Esophagus muscularis mucosa (tissue), 4 donors: ENCODE data around the gene CTNNA3. TPM values are rescaled to one million over a fixed set of nuclear protein-coding genes. Genes with fewer than 3 reads are reported as not detected.

Experiments used
- DNase-seq: peaks from one replicate; pipeline ENCODE4 v3.0.0-alpha.2; 2017; ENCODE audit errors: extremely low spot score
- H3K27ac ChIP-seq, 4 donors: fragments of 200-600 bp; sonication (generic); replicated peaks in 1 of 4; 1 replicate in 3 of 4; 2 replicates in 1 of 4; pipeline ENCODE4 v1.5.1; 2016 to 2019; ENCODE audit warnings: mild to moderate bottlenecking in 1 of 4
- H3K27me3 ChIP-seq, 4 donors: fragments of 200-600 bp; sonication (generic); one replicate each; pipeline versions ENCODE4 v1.5.1 to v1.6.0; 2016 to 2019
- H3K36me3 ChIP-seq, 4 donors: fragments of 200-600 bp; sonication (generic); one replicate each; pipeline ENCODE4 v1.5.1; 2016 to 2019
- H3K4me1 ChIP-seq, 4 donors: fragments of 200-600 bp; sonication (generic); one replicate each; pipeline ENCODE4 v1.5.1; 2016 to 2019
- H3K4me3 ChIP-seq, 4 donors: fragments of 200-600 bp; sonication (generic); 1 replicate in 2 of 4; 2 replicates in 2 of 4; pipeline ENCODE4 v1.5.1; 2016 to 2019; ENCODE audit warnings: mild to moderate bottlenecking in 4 of 4, moderate library complexity in 1 of 4
- H3K9me3 ChIP-seq, 4 donors: fragments of 200-600 bp; sonication (generic); 1 replicate in 3 of 4; 2 replicates in 1 of 4; pipeline ENCODE4 v1.5.1; 2016 to 2019
- EP300 ChIP-seq: sonication (generic); formaldehyde crosslinking; IDR thresholded peaks from one replicate; pipeline ENCODE4 v1.6.1; 2017; ENCODE audit warnings: antibody characterized with exemption
- POLR2A ChIP-seq: fragments of 450-650 bp; IDR thresholded peaks from one replicate; pipeline ENCODE4 v1.6.1; 2017; ENCODE audit warnings: antibody characterized with exemption, moderate library complexity, mild to moderate bottlenecking, low read depth
- POLR2AphosphoS5 ChIP-seq, 2 donors: sonication (generic); formaldehyde crosslinking; IDR thresholded peaks; one replicate each; pipeline ENCODE4 v1.6.1; 2017; ENCODE audit warnings: antibody characterized with exemption in 2 of 2
- WGBS: methylation state at CpG from one replicate; pipeline ENCODE4 v1.1.5; 2018; 5-methylcytosine and 5-hydroxymethylcytosine counted together
- intact Hi-C: fragments of 100-400 bp; cut with DNase I; formaldehyde crosslinking; loops from one replicate; pipeline ENCODE4 v1.15.1; 2023
- total RNA-seq, 4 donors: library from RNA; depleted of rRNA; stranded (reverse); fragments of >200 nt; gene quantifications; one replicate each; pipeline versions ENCODE4 v1.1.0 to v1.2.1, GENCODE V29; 2016
- TF ChIP-seq, protein P1 (sequence below), 3 experiments: fragments of 200-600 bp in 2 of 3; fragments of 450-650 bp in 1 of 3; sonication (generic) in 2 of 3; IDR thresholded peaks; one replicate each; pipeline ENCODE4 v1.5.1; 2017 to 2019; ENCODE audit warnings: antibody characterized with exemption in 3 of 3, mild to moderate bottlenecking in 2 of 3, moderate library complexity in 1 of 3

CTNNA3 gene
- total RNA-seq, 4 donors from 2014 or later, result 5.1 to 27.8 (median 17.6) TPM

DNA sequence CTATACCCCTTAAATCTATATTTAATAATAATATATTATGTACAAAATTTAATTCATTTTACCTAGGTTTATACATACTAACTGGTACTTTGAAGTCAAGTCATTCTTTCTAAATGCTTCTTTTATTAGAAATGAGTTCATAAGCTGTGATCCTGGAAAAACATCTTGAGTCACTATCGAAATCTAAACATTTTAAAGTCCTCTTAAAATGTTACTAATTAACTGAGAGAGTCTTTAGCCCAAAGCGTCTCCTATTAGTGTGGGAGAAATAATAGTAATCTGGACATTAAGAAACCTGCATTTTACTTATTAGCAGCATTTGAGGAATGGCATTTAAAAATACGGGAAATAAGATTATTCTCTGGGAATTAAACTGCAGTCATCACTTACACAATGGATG lies 142.7 kb downstream of the CTNNA3 start:
- TF ChIP-seq EP300 (no peak), POLR2A (no peak), POLR2AphosphoS5 (IDR thresholded peaks at IDR 0.05) (no peak)
- TF ChIP-seq, protein P1, sequence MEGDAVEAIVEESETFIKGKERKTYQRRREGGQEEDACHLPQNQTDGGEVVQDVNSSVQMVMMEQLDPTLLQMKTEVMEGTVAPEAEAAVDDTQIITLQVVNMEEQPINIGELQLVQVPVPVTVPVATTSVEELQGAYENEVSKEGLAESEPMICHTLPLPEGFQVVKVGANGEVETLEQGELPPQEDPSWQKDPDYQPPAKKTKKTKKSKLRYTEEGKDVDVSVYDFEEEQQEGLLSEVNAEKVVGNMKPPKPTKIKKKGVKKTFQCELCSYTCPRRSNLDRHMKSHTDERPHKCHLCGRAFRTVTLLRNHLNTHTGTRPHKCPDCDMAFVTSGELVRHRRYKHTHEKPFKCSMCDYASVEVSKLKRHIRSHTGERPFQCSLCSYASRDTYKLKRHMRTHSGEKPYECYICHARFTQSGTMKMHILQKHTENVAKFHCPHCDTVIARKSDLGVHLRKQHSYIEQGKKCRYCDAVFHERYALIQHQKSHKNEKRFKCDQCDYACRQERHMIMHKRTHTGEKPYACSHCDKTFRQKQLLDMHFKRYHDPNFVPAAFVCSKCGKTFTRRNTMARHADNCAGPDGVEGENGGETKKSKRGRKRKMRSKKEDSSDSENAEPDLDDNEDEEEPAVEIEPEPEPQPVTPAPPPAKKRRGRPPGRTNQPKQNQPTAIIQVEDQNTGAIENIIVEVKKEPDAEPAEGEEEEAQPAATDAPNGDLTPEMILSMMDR (IDR thresholded peaks at IDR 0.05), result no peak
- H3K27me3 ChIP-seq, result no peaks in the 10 kb centered on the region
- DNase-seq, result no peak
- H3K4me3 ChIP-seq, result no peak overlapping the region
- 68% methylated on average over 3 of the region's 3 CpGs for WGBS
- no peaks in the 10 kb centered on the region for H3K9me3 ChIP-seq
- H3K36me3 ChIP-seq, result no peaks in the 10 kb centered on the region
- intact Hi-C loops, result no loop called here
- no peak overlapping the region for H3K27ac ChIP-seq
- H3K4me1 ChIP-seq, result no peaks in the 10 kb centered on the region

DNA sequence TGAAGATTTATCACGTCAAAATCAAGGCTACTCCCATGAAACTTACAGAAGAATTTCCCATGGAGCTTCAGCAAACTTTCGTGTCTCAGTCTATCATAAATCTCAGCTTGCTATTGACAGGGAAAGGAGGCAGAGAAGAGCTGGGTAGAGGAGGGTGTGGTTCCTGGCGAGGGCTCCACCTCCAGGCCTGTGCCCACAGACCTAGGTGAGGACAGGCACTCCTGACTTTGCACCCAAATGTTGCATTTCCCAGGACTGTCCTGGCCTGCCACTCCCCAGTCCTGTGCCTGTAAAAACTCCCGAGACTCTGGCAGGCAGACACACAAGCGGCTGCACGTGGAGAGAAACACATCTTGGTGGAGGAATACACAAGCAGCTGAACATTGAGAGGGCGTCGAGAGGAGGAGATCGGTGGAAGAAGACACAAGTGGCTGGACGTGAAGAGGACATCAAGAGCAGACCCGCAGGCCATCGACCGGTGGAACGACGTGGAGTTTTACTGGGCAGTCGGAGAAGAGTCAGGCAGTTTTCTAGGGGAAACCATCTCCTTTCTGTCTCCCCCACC lies 145.1 kb downstream of the CTNNA3 start:
- no peak for DNase-seq
- Histone ChIP-seq H3K4me1 (no peaks in the 10 kb centered on the region), H3K27ac (no peak overlapping the region), H3K9me3 (no peaks in the 10 kb centered on the region), H3K27me3 (no peaks in the 10 kb centered on the region), H3K36me3 (no peaks in the 10 kb centered on the region), H3K4me3 (no peak overlapping the region)
- TF ChIP-seq, protein P1 (IDR thresholded peaks at IDR 0.05), result no peak
- TF ChIP-seq POLR2A, result no peak
- TF ChIP-seq POLR2AphosphoS5 (IDR thresholded peaks at IDR 0.05), result no peak
- TF ChIP-seq EP300, result no peak
- intact Hi-C loops, result no loop called here
- WGBS, result 88% methylated on average over 16 of the region's 16 CpGs

DNA sequence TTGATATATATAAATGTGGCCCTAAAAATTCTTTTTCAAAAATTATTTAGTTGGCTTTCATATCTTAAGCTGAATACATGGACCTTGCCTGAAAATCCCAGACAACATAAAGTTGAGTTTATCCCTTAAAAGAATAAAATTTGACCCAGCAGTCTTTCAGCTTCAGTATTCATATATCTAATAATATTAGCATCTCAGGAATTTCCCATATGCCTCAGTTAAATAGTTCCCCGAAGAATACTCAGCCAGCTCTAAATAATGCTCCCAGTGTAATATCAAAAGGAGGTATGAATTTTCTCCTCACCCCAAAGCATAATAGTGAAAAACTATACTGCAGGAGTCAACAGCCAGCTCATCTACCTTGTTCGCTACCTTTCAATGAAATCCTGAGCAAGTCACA lies 145.9 kb downstream of the CTNNA3 start:
- TF ChIP-seq POLR2AphosphoS5 (IDR thresholded peaks at IDR 0.05), result no peak
- TF ChIP-seq POLR2A, result no peak
- TF ChIP-seq, protein P1 (IDR thresholded peaks at IDR 0.05), result no peak
- no peak for TF ChIP-seq EP300
- Histone ChIP-seq H3K4me3 (no peak overlapping the region), H3K9me3 (no peaks in the 10 kb centered on the region), H3K27ac (no peak overlapping the region), H3K4me1 (no peaks in the 10 kb centered on the region), H3K27me3 (no peaks in the 10 kb centered on the region), H3K36me3 (no peaks in the 10 kb centered on the region)
- WGBS, result 64% methylated on average over 2 of the region's 2 CpGs
- intact Hi-C loops, result no loop called here
- no peak for DNase-seq

DNA sequence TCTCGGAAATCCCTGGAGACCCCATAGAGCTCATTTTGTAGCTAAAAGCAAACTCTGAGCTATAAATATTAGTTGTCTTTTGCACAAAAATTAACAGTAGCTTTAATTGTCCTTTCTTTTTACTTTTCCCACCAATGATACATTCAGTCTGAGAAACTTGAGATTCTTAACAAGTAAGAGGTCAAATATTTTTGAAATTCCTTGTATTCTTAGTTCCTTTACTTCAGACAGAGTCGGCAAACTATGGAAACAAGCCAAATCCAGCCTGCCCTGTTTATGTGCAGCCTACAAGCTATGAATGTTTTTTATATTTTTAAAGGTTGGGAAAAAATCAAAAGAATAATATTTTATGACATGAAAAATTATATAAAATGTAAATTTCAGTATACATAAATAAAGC lies 146.6 kb downstream of the CTNNA3 start:
- H3K27ac ChIP-seq, result no peak overlapping the region
- no peak for TF ChIP-seq EP300
- TF ChIP-seq, protein P1 (IDR thresholded peaks at IDR 0.05), result no peak
- no peak for TF ChIP-seq POLR2A
- TF ChIP-seq POLR2AphosphoS5 (IDR thresholded peaks at IDR 0.05), result no peak
- no peaks in the 10 kb centered on the region for H3K9me3 ChIP-seq
- DNase-seq, result no peak
- H3K4me1 ChIP-seq, result no peaks in the 10 kb centered on the region
- H3K36me3 ChIP-seq, result no peaks in the 10 kb centered on the region
- 39% methylated on average over 2 of the region's 2 CpGs for WGBS
- H3K4me3 ChIP-seq, result no peak overlapping the region
- intact Hi-C loops, result no loop called here
- no peaks in the 10 kb centered on the region for H3K27me3 ChIP-seq

DNA sequence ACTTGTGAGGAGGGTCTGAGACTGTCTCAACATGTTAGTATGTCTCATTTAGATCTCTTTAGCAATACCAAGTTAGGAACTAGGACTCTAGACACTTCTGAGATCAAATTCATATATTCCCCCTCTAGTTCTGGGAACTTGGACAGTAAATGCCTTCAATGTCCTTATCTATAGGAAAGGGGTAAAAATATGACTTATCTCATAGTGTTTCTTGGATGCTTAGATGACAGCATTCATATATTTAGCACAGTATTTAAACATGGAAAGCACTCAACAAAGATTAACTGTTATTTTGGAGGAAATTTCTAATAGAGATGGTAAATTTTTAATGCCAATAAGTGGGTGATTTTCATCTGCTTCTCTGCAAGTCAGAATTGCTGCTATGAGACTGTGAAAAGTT lies 154.6 kb downstream of the CTNNA3 start:
- Histone ChIP-seq H3K27ac (no peak overlapping the region), H3K4me3 (no peak overlapping the region), H3K4me1 (peaks cover 0 to 8% (median 3%) of the 10 kb centered on the region in 4 donors), H3K27me3 (no peaks in the 10 kb centered on the region), H3K36me3 (no peaks in the 10 kb centered on the region), H3K9me3 (no peaks in the 10 kb centered on the region)
- no peak for DNase-seq
- intact Hi-C loops, result no loop called here
- no peak for TF ChIP-seq POLR2A
- TF ChIP-seq EP300, result no peak
- TF ChIP-seq, protein P1 (IDR thresholded peaks at IDR 0.05), result no peak
- TF ChIP-seq POLR2AphosphoS5 (IDR thresholded peaks at IDR 0.05), result no peak
